HepG2 (cell line): ENCODE measurements around the gene JAK1. TPM values are rescaled to one million over a fixed set of nuclear protein-coding genes. Genes with fewer than 3 reads are reported as not detected.

Experiments used
- ATAC-seq: fragments of 200-7000 bp; cut with Tn5 transposase; 3 replicates; pipeline ENCODE4 v1.9.1; 2020; ENCODE audit warnings: mild to moderate bottlenecking, moderate library complexity
- BruUV-seq: library from RNA; stranded (reverse); fragments of 400-500 nt; replicated peaks from 2 replicates; lab custom pipeline; 2021; lab: Mats Ljungman, UMichigan
- CTCF ChIA-PET: fragments of 300-600 bp; formaldehyde crosslinking; extraction: SDS; loops from one replicate; lab custom pipeline; 2021; ENCODE audit warnings: low total read pairs, inconsistent platforms, low intra/inter-chr PET ratio; lab: Yijun Ruan, JAX
- POLR2A ChIA-PET: fragments of 350-600 bp; sonication (Branson Sonifier 250); formaldehyde crosslinking; loops from one replicate; lab custom pipeline; 2020; ENCODE audit warnings: antibody characterized with exemption, inconsistent platforms; lab: Yijun Ruan, JAX
- DNase-seq: peaks from one replicate; pipeline ENCODE4 v3.0.0-alpha.2; 2015; ENCODE audit warnings: low spot score
- FAIRE-seq: peaks from 3 replicates; lab custom pipeline; 2011; peaks lifted over from hg19 to GRCh38; lab: Jason Lieb, UNC
- H2AFZ ChIP-seq: one replicate; pipeline ENCODE4 v1.6.1; 2011; ENCODE audit warnings: low read length, inconsistent platforms
- H3K27ac ChIP-seq: fragments of 300-600 bp; 3 replicates; pipeline ENCODE4 v1.8.0; 2011; ENCODE audit warnings: mixed run types, mild to moderate bottlenecking, mixed read lengths, low read length, inconsistent platforms; ENCODE audit not compliant: insufficient read depth; ENCODE audit errors: extremely low read length
- H3K27me3 ChIP-seq, 2 experiments: fragments of 200-600 bp in 1 of 2; 2 replicates in 1 of 2; 3 replicates in 1 of 2; pipeline versions ENCODE4 v1.6.0 to v1.8.0; 2011; ENCODE audit warnings: low read length in 2 of 2, mild to moderate bottlenecking in 2 of 2, moderate library complexity in 2 of 2, inconsistent platforms in 1 of 2; ENCODE audit not compliant: insufficient read depth in 2 of 2, control insufficient read depth in 1 of 2
- H3K36me3 ChIP-seq, 2 experiments: fragments of 200-600 bp in 1 of 2; replicated peaks in 1 of 2; 2 replicates in 1 of 2; 3 replicates in 1 of 2; pipeline versions ENCODE4 v1.5.1 to v1.8.0; 2011; ENCODE audit warnings: low read length in 2 of 2, inconsistent platforms in 1 of 2; ENCODE audit not compliant: insufficient read depth in 2 of 2, control insufficient read depth in 1 of 2
- H3K4me1 ChIP-seq: 2 replicates; pipeline ENCODE4 v1.5.1; 2012; ENCODE audit warnings: low read length, inconsistent platforms; ENCODE audit not compliant: insufficient read depth
- H3K4me2 ChIP-seq: 2 replicates; pipeline ENCODE4 v1.6.0; 2011; ENCODE audit warnings: low read depth, low read length, inconsistent platforms
- H3K4me3 ChIP-seq, 3 experiments: fragments of 200-600 bp in 1 of 3; sonication (generic), shearing (Covaris generic) in 1 of 3; replicated peaks in 1 of 3; 2 replicates each; pipeline ENCODE4 v1.5.1; 2011 to 2016; ENCODE audit warnings: low read length in 3 of 3, inconsistent platforms in 2 of 3, low read depth in 2 of 3, mild to moderate bottlenecking in 2 of 3, control low read depth in 1 of 3, mixed read lengths in 1 of 3; ENCODE audit not compliant: insufficient read depth in 1 of 3
- H3K79me2 ChIP-seq: one replicate; pipeline ENCODE4 v1.6.1; 2011; ENCODE audit warnings: low read length, inconsistent platforms; ENCODE audit not compliant: insufficient read depth
- H3K9ac ChIP-seq: 2 replicates; pipeline ENCODE4 v1.6.0; 2011; ENCODE audit warnings: mild to moderate bottlenecking, low read depth, low read length, inconsistent platforms; ENCODE audit not compliant: insufficient read depth
- H3K9me3 ChIP-seq: 2 replicates; pipeline ENCODE4 v1.5.1; 2012; ENCODE audit warnings: mild to moderate bottlenecking, low read length
- H4K20me1 ChIP-seq: 2 replicates; pipeline ENCODE4 v1.6.0; 2011; ENCODE audit warnings: inconsistent platforms, mild to moderate bottlenecking, low read length, moderate library complexity; ENCODE audit not compliant: insufficient read depth
- ATF2 ChIP-seq: sonication (generic); formaldehyde crosslinking; IDR thresholded peaks from 2 replicates; pipeline ENCODE4 v1.4.0; 2020; ENCODE audit warnings: missing genetic modification reagents
- DPF2 ChIP-seq: sonication (generic); formaldehyde crosslinking; IDR thresholded peaks from 2 replicates; pipeline ENCODE4 v1.4.0; 2020; ENCODE audit warnings: mild to moderate bottlenecking, low read depth, missing genetic modification reagents, borderline replicate concordance
- ETV5 ChIP-seq: IDR thresholded peaks from 2 replicates; pipeline ENCODE4 v1.6.1; 2018; ENCODE audit warnings: missing biosample characterization, missing genetic modification reagents, inconsistent platforms, borderline replicate concordance
- FOXP1 ChIP-seq, 2 experiments: fragments of 450-650 bp in 1 of 2; IDR thresholded peaks; 2 replicates each; pipeline ENCODE4 v1.6.1; 2017 to 2018; ENCODE audit warnings: antibody characterized with exemption in 1 of 2
- POLR2A ChIP-seq, 2 experiments: IDR thresholded peaks; 2 replicates each; pipeline ENCODE4 v1.6.1; 2011; ENCODE audit warnings: low read depth in 2 of 2, low read length in 2 of 2, mild to moderate bottlenecking in 1 of 2, moderate library complexity in 1 of 2; ENCODE audit not compliant: insufficient read depth in 1 of 2
- SIN3A ChIP-seq: IDR thresholded peaks from 2 replicates; pipeline ENCODE4 v1.6.1; 2011; ENCODE audit warnings: low read depth, mild to moderate bottlenecking, control low read depth, low read length, borderline replicate concordance
- ZBTB8A ChIP-seq: sonication (generic); formaldehyde crosslinking; IDR thresholded peaks from 2 replicates; pipeline ENCODE4 v1.4.0; 2020; ENCODE audit warnings: mild to moderate bottlenecking, low read depth, missing genetic modification reagents, borderline replicate concordance
- ZNF12 ChIP-seq: sonication (generic); formaldehyde crosslinking; IDR thresholded peaks from 2 replicates; pipeline ENCODE4 v1.5.0; 2020; ENCODE audit warnings: missing genetic modification reagents
- ZNF18 ChIP-seq: sonication (generic); formaldehyde crosslinking; IDR thresholded peaks from 2 replicates; pipeline ENCODE4 v1.8.0; 2022; ENCODE audit warnings: mild to moderate bottlenecking, missing genetic modification reagents; ENCODE audit not compliant: insufficient replicate concordance
- WGBS: methylation state at CpG from one replicate; pipeline ENCODE4 v1.1.6; 2017; ENCODE audit warnings: low lambda C conversion rate; 5-methylcytosine and 5-hydroxymethylcytosine counted together
- in situ Hi-C: cut with HindIII; loops from 2 replicates; pipeline ENCODE4 v1.10.0; 2017; ENCODE audit warnings: low pct_unique_long_range_greater_than_20kb; ENCODE audit not compliant: extremely low pct_ligation_motif_present
- intact Hi-C: fragments of 100-400 bp; cut with micrococcal nuclease; formaldehyde crosslinking; loops from one replicate; pipeline ENCODE4 v1.10.0; 2022; ENCODE audit not compliant: unreplicated experiment
- polyA plus RNA-seq, 8 experiments: library from polyadenylated mRNA; depleted of rRNA in 3 of 8; stranded (reverse) in 7 of 8; unstranded in 1 of 8; fragments of >200 nt; fragmentation: Illumina TruSeq in 4 of 8; extraction: Trizol in 4 of 8; gene quantifications; 2 replicates each; pipeline versions ENCODE4 v1.2.1 to v1.2.3, GENCODE V29; 2011 to 2016; ENCODE audit warnings: low read depth in 4 of 8, missing spikeins in 1 of 8, mixed read lengths in 1 of 8; ENCODE audit not compliant: insufficient read depth in 1 of 8
- total RNA-seq, 5 experiments: library from RNA; depleted of rRNA; stranded (reverse); fragments of >200 nt; fragmentation: Illumina TruSeq; extraction: Trizol; gene quantifications; 2 replicates each; pipeline ENCODE4 v1.2.3, GENCODE V29; 2016; ENCODE audit warnings: low read depth in 1 of 5
- TF ChIP-seq, protein P1 (sequence below): IDR thresholded peaks from 2 replicates; pipeline ENCODE4 v1.6.1; 2016

JAK1 gene
- total and polyA plus RNA-seq, 2 of the 13 experiments (the other 11 are each of a cell fraction or from before 2014, with no cell fraction given) = 23.9 to 42.4 TPM

GRCh38 chr1:64913361-64914015, 52.9 kb downstream of the JAK1 start:
- intact Hi-C loops (no loop called here), in situ Hi-C loops (no loop called here)
- WGBS = 97% methylated on average over 3 of the region's 3 CpGs
- peaks cover 99% of the 10 kb centered on the region for H3K4me1 ChIP-seq
- H3K79me2 ChIP-seq = peaks cover 85% of the 10 kb centered on the region
- BruUV-seq = no TSS peak
- H3K9me3 ChIP-seq = no peaks in the 10 kb centered on the region
- H3K27me3 ChIP-seq = no peaks in the 10 kb centered on the region
- no peak for TF ChIP-seq ATF2
- no peak for TF ChIP-seq ZNF18 (CRISPR knock-in tag)
- TF ChIP-seq SIN3A = no peak
- no peak for TF ChIP-seq FOXP1 (IDR thresholded peaks at IDR 0.05)
- TF ChIP-seq FOXP1 (CRISPR knock-in tag; IDR thresholded peaks at IDR 0.05) = no peak
- TF ChIP-seq ZNF12 (CRISPR knock-in tag) = no peak
- no peak for TF ChIP-seq ZBTB8A (CRISPR knock-in tag)
- TF ChIP-seq, protein P1, sequence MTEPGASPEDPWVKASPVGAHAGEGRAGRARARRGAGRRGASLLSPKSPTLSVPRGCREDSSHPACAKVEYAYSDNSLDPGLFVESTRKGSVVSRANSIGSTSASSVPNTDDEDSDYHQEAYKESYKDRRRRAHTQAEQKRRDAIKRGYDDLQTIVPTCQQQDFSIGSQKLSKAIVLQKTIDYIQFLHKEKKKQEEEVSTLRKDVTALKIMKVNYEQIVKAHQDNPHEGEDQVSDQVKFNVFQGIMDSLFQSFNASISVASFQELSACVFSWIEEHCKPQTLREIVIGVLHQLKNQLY (CRISPR knock-in tag) = no peak
- no peak for TF ChIP-seq POLR2A (IDR thresholded peaks at IDR 0.05; ENCODE audit: insufficient read depth in 1 of 2, low read depth in 2 of 2, low read length in 2 of 2)
- no peak for TF ChIP-seq ETV5 (CRISPR knock-in tag)
- TF ChIP-seq DPF2 (CRISPR knock-in tag) = no peak
- no peak overlapping the region for H3K9ac ChIP-seq
- CTCF ChIA-PET = no interaction called here
- no peaks in the 10 kb centered on the region for H4K20me1 ChIP-seq
- FAIRE-seq = no peak
- DNase-seq = no peak
- no peak overlapping the region for H3K4me2 ChIP-seq
- POLR2A ChIA-PET = no interaction called here
- no peaks in the 10 kb centered on the region for H3K36me3 ChIP-seq
- peak overlapping the region; percentile 21 for H3K27ac ChIP-seq
- ATAC-seq = no peak
- H2AFZ ChIP-seq = no peak overlapping the region
- H3K4me3 ChIP-seq = no peak overlapping the region
